Inferior parietal cortex (tissue), 1 donor: ENCODE measurements around the gene ARV1.
"Not testable (repeated sequence)": the region's sequence is repeated elsewhere in the genome, so short reads cannot be mapped to it uniquely, and the experiment has no call there.

ENCODE experiments used
- DNase-seq: peaks from one replicate; pipeline ENCODE4 v3.0.0-alpha.2; 2016; ENCODE audit errors: extremely low spot score

The ARV1 gene

DNA sequence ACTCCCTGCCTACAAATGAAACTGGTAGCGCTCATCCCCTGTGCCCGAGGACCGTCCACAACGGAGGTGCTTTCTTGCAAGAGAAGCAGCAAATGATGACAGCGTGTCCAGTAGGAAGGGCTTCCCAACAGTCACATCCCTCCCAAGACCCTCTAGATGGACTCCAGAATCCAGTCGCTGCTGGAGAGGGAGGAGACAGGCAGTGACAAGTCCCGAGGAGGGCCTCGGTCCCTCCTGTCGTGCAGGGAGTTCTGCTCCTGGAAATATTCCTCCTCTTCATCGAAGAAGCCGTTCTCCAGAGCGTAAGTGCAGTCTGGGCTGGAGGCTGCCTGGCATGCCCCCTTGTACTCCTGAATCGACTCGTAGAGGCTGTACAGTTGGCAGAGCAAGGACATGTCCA, 40.8 kb downstream of the ARV1 start:
- DNase-seq = no peak

DNA sequence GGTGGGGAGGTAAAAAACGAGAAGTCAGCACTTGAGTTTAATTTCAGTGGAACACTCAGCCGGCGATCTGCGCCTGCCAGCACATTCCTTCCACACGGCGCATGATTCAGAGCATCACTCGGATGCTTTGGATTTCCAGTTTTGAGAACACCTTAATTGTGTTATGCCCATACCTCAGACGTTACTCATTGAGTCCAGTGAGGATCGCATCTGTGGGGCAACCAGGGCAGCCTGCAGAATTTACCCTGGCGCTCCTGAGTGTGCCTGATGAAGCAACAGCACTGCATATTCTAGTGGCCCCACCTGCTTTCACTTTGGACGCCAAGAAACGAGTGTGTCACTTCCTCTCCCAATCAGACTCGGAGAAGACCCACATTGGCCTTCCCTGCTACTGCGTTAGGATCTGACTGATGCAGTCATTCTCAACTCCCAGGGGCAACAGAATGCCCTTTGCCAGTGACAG, 41.3 kb downstream of the ARV1 start:
- DNase-seq = no peak

DNA sequence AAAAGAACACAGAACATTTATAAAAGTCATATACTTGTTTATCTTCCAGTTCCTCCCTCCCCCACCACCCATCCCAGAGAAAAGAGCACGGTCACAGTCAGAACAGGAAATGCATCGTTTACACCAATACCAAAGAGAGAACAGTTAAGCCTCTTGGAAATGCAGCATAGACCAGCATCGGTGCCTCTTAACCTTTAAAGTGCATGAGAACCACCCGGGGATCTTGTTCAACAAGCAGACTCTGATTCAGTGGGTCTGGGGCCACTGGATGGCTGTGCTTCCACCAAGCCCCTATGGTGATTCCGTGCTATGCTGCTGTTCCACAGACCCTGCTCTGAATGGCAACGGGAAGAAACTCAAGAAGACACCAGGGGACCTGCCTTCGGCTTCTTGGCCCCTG, 41.9 kb downstream of the ARV1 start:
- no peak for DNase-seq

DNA sequence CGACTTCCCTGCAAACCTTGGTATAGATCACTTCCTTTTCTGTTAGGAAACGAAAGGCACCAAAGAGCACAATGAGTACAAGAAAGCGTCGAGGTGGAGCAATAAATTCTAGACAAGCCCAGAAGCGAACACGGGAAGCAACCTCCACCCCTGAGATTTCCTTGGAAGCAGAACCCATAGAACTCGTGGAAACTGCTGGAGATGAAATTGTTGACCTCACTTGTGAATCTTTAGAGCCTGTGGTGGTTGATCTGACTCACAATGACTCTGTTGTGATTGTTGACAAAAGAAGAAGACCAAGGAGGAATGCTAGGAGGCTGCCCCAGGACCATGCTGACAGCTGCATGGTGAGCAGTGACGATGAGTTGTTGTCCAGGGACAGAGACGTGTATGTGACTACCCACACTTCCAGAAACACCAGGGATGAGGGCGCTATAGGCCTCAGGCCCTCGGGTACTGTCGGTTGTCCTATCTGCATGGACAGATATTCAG, 42.7 kb downstream of the ARV1 start:
- no peak for DNase-seq

DNA sequence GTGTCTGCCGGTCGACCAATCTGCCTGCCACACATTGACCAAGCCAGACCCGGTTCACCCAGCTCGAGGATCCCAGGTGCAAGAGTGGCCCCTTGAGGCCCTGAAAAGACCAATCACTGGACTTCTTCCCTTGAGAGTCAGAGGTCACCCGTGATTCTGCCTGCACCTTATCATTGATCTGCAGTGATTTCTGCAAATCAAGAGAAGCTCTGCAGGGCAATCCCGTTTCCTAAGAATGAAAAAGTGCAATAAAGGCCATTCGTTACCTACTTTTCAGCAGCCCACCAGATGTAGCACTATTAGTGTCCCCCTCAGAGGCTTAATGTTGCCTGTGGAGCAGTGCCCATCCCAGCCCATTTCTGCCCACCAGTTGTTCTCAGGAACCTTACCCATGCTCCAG, 43.6 kb downstream of the ARV1 start:
- DNase-seq = not testable (repeated sequence)

DNA sequence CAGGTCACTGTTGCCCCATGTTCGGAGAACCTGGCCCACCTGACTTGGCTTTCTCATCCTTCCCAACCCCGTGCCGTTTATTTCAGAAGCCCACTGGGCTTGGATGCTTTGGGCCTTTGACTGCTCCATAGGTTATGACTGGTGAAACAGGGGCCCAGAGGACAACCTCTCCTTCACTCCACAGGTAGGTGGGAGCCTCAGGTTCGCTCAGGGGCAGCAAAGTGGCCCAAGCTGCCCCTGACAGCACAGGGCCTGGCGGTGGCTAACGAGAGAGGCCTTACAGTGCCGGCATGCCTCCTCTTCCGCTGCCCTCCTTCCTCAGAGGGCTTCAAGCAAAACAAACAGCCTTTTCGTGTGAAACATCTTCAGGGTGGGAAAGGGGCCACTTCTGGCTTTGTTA, 44.3 kb downstream of the ARV1 start:
- DNase-seq = no peak

DNA sequence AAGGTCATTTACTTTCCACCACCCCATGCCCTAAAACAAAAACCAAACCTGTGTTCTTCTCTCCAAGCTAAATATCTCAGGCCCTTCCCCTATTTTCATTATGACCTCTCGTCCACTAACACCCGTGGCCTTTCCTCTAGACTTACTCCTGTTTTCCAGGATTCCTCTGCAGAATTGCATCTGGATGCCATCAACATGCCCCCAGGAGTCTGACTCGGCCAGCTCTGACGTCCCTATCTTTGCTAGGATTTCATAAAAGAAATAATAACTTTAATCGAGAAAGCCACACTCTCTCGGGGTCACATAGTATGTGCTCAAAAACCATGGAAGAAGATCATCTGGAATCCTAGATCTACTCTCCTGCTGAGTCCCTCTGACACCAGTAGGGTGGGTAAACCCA, 47.7 kb downstream of the ARV1 start:
- DNase-seq = no peak

DNA sequence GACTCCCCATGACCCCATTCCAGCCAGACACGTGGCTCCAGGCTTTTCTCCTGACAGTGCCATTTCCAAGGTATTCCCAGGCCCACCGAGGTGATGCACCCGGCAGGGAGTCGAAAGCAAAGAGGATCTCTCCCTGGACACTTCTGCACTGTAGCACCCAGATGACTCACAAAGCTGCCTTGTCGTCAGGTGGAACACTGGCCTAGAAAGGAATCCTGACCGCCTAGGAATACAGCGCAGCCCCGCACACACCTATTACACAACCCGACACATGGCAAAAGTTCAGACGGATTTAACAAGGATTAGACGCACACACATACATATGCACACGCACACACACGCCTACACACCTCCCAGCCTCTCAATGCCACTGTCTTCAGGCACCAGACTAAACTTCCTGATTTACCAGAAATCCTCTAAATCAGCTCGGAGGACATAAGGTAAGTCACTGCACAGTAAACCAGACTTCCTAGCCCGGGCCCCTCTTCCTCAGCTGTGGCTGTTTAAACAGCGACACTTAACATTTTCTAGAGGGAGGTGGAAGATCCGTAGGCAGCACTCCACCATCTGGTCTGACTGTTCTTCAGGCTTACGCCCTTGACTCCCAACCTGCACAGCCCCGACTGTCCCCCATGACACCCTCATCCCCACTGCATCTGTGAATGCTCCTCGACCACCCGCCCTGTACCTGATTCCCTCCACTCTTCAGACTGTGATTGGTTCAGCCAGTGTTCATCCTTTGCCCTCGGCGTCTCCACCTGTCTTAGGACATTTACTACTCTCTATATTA, 48.4 kb downstream of the ARV1 start:
- DNase-seq = no peak

DNA sequence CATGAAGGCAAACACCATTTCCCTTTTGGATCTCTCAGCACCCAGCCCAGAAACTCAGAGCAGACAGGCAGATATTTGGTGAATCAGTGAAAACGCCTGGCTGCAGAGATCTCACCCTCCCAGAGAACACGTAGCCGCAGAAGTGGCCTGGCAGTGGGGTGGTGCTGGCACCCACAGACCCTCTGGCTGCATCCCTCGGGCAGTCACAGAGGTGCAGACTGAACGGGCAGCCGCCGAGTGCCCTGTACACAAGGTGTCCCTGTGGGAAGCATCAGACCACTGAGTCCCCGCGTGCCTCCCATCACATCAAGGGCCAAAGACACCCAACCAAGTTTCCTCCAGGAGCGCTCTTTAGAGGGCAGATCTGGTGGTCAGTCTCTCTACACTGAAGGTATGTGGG, 49.1 kb downstream of the ARV1 start:
- DNase-seq = no peak

DNA sequence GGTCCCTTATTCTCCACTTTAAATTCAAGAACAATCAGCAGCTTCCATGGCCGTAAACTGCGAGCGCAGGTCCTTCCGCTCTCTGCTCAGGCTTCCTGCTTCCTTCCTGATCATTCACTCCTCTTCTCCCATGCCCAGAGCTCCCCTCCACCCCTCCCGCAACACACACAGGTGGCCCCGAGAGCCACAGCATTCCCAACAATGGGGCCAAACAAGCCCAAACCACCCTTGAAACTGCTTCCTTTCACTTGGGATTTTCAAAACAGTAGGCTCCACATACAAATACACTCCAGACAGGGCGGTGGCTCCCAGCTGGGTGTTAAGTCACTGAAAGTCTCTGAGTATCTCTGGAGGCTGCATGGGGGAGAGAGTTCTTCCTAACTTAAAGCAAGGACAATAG, 49.8 kb downstream of the ARV1 start:
- DNase-seq = no peak

DNA sequence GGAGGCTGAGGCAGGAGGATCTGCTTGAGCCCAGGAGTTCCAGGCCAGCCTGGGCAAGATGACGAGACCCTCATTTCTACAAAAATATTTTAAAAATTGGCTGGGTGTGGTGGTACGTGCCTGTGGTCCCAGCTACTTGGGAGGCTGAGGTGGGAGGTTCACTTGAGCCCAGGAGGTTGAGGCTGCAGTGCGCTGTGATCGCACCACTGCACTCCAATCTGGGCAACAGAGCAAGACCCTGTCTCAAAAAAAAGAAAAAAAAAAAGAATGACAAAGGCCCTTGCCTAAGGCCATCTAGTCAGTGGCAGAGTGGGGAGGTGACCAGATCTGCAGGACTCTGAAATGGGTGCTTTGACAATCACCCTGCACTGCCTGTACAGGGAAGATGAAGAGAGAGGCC, 50.4 kb downstream of the ARV1 start:
- DNase-seq = not testable (repeated sequence)

DNA sequence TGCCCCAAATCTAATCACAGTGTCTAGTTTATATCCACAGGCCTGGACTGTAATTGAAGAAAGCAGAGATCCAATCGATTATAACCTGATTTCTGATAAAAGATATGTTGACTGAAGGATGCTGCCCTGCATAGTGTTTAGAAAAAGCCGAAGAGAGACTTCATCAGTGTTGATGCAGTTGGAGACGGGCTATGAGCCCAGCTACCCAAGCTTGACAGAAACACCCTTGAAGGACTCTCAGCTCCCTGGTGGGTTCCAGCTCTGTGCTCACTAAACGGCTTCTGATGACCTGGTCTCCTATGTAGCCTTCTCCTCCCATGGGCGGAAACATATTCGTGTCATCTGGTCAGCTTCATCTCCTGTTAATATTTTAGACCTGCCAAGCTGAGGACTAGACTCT, 50.9 kb downstream of the ARV1 start:
- no peak for DNase-seq

DNA sequence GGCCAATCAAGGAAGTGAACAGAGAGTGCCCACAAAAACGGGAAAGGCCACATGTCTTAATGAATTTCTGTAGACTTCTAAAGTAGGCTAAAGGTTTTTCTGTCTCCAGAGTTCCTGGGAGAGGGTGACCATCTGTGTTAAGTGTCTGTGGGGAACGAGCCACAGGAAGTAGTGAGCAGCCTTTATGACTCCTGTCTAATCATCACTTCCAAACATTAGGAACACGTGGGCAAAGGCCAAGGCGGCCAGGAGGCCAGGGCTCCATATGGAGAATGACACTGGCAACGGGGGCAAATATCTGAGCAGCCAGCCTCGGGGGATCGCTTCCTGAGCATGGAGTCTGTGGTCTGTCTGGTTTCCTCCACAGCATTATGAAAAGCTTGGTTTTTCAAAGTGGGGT, 54.1 kb downstream of the ARV1 start:
- DNase-seq = no peak

DNA sequence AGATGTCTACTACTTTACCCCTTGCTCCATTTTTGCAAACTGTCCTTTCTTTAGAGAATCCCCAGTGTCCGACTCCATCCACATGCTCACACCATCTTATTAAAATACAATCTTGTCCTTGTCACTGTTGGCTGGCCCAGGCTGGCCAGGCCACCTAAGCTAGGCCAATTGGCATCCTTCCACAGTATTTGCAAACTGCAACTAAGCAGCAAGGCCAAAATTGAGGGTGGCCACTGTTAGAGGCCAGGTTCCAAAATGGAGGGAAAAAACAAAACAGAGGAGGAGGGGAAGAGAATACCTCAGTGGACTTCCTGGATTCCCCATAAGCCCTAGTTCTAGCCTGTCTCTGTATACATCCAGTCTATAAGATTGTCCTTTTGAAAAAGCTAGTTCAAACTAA, 56.9 kb downstream of the ARV1 start:
- no peak for DNase-seq

DNA sequence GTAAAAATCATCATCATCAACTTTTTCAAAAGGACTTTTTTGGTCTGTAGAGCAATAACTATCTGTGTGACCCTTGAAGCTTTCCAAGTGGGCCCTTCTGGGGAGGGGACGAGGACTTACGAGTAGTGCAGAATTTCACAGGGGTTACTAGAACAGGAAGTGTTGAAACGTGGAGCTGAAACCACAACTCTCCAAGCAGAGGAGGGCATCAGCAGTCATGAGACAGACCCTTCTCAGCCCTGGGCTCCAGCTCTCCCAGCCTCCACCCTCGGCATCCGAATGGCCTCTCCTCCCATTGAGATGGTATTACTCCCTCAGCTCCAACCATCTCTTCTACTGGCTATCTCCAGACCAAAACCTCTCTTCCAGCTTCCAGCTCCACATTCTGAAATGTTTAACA, 57.5 kb downstream of the ARV1 start:
- no peak for DNase-seq

DNA sequence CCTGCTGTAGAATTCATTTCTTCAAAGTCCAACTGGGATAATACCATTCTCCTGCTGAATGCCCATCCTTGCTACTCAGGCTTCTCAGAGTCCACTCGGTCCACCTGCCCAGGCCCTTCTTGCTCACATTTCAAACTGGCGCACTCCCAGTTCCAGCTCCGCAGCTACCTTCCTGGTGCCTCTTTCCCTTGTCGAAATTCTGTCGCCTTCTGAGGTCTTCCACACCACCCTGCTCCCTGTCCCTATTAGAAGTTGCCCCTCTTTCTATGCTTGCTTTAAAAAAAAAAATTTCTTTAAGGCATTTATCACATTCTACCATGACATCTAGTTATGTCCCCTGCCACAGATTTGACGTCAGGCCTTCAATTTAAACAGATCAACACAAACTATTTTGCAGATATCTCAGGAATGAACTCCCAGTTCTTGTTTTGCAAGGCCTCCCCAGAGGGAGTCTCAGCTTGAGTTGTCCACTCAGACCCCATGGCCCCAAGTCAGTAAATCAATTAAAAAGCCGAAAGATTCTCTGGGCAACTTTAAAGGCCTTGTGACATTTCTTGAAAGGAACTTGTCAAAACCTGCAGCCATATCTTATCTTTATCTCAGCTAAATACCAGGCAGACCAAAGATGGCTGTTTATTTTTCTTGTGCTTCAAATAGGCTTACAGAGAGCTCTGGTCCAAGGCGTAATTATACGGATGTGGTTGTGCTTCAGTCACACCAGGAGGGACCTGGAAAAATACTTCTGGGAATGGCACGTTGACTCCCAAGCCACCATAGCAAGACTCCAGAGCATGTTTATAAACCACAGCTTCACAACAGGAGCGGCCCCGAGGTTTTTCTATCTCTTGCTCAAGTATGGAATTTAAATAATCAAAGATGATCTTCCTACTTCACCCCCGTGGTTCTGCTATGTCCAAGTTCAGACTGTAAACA, 59.0 kb downstream of the ARV1 start:
- DNase-seq = no peak

DNA sequence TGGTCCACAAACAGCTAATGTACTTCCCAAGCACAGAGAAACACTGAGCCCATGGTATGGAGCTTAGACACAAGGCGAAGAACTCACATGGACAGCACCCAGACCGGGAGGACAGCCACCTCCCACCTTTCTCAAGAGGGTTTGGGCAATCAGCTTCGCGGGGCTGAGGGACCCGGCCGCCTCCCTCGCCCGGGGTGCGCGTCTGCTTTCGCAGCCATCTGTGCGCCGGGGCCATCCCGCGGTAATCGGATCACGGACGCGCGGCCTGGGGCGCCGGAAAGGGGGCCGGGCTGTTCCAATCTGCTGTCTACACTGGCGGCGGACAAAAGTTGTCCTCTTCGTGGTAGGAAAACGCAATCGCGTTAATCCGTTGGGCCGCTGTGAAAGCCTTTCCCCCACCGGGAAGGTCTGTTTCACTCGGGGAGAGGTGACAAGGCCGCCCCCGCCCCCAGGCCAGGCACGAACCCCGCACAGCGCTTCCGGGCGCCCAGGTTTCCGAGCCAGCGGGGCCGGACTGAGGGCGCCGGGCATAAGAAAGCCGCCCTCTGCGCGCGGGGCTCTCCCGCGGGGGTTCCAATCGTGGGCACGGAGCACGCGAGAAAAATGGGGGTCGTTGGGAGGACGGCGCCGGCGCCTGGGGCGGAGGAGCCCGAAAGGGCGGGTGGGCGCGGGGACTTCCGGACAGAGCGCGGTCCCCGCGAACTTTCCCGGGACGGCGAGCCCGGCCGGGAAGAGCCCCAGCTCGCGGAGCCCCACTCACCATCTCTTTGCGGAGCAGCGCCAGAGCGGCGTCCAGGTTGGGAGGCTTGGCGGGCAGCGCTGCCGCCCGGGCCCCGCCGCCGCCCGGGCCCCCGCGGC, 60.5 kb downstream of the ARV1 start:
- no peak for DNase-seq

DNA sequence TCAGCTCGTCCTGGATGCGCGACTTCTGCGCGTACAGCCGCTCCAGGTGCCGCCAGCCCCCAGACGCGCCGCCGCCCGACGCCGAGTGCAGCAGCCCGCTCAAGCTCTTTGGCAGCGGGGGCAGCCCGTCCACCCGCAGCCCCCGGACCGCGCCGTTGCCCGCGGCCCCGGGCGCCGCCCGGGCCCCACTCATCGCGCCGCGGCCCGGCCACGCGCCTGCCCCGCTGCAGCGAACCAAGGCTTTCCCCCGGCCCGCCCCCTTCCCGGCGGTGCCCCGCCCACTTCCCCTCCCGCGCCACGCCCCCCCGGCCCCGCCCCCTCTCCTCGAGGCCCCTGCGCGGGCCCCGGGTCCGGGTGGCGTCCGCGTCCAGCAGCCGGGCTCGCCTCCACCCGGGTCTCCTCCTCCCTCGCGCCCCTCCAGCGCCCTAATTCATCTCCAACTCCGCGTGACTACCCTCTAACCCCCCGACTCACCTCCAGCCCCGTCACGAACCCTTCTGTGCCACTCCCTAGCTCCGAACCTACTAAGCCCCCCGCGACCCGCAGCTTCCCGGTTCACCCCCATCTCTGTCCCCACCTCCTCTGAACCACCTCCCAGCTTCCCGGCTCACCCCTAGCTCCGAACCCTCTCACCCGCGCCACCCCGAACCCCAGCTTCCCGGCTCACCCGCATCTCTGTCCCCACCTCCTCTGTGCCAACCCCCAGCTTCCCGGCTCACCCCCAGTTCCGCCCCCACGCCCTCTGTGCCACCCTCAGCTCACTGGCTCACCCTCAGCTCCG, 61.3 kb downstream of the ARV1 start, which contains the start of gene FAM89A:
FAM89A (minus strand) TSS at position 236 of the 781 bp plus-strand sequence; CDS start at position 193, 43 bp downstream.
- no peak for DNase-seq

DNA sequence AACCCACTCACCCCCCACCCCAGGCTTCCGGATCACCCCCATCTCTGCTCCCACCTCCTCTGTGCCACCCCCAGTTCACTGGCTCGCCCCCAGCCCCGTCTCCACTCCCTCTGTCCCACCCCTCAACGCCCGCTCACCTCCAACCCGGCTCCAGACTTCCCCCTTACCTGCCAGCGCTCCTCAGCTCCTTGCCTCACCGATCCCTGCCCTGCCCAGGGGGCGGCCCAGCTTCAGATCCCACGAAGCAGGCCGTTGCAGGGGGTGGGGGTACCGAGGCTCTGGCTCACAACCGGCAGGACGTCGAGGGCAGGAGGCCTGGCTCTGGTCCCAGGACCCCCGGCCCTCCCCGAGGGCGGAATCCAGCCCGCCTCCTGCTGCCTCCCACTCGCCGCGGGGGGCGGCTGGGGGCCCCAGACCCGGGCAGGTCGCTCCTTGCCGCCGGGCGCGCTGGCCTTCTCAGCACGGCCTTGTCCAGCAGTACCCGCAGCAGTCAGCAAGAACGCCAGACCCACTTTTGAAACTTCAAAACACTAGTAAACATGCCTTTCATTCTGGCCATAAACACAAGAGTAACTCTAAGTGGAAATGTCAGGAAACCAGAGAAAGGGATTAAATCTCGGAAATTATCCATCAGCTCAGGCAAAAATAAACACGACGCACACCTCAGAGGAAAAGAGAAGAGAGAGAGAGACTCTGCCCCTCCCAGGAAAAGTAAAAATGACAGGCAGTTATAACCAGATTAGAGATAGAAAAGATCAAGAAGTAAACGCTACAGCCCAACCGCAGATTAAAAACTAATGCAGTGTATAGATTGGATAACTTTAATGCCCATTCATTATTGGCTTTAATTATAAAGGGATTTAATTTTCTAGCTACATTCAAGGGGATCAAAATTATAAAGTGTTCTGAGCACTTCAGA, 62.2 kb downstream of the ARV1 start:
- DNase-seq = no peak
